Left hindlimb (tissue), 1 donor: ENCODE data around the gene ALPI.

Source experiments
- DNase-seq: peaks from one replicate; pipeline ENCODE4 v3.0.0-alpha.2; 2018

Gene ALPI

DNA sequence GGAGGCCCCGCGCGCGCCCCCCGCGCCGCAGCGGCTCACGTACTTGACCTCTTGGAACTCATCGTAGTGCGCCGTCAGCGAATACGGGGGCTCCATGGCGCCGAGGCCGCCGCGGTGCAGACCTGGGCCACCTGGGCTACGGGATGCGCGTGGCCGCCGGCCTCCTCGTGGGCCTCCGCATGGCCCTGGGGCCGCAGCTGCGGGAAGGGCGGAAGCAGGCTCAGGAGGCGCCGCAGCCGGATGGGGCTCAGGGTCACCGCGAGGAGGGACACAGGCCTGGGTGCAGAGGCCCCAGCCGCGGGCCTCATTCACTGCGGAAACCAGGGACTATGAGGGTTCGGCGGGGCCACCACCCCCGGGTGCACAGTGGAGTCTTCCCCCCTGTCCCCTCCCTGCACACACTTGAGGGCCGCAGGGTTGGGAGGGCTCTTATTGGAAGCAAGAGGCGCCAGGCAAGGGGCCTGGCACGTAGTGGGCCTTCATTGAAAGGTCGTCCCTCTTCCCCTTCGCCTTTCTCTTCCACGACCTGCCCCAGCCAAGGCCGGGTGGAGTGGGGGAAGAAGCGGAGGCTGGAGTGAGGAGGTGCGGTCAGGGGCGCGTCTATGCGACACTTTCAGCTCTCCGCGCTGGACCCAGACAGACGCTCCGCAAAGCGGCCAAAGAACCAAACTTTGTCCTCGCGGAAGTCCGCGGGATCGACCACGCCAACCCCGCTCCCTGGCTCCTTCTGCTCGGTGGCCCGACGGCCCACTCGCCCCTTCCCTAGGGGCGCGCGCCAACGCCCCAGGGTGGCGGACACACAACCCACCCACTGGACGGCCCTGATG lies 30.8 kb downstream of the ALPI start:
- peak; percentile 23 for DNase-seq

DNA sequence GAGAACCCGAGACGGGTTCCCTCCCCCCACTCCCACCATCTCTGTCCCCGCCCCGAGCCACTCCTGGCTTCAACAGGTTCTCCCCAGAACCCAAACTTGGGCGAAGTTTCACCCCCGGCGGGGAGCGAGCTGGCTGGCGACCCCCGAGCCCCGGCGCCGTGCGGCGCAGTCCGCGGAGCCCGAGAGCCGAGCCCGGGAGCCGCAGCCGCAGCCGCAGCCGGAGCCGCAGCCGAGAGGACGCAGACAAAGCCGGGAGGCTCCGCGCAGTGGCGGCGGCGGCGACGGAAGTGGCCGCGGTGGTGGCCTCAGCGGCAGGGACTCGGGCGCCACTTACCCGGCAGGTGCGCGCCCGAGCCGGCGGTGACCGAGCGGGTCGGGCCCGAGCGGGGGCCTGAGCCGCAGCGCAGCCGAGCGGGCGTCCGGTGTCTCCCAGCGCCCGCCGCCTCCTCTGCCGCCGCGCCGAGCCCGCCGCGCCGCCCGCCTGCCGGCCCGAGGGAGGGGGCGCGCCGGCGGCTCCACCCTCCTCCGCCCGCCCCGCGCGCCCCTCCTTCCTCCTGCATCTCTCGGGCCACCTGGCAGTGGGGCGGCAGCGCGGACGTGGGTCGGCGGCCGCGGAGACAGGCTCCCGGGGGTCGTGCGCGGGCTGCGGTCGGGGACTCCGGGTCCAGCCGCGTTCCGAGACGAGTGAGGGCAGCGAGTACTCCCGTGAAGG lies 31.6 kb downstream of the ALPI start, which contains the start of gene ECEL1:
TSS of gene ECEL1 (minus strand) at position 450 of the 712 bp plus-strand sequence. CDS start 1,181 bp downstream, outside the sequence.
- DNase-seq: peak; percentile 25

- peak; percentile 12 for DNase-seq
Measured at GRCh38 chr2:232488097-232488711, 32.3 kb downstream of the ALPI start.

DNA sequence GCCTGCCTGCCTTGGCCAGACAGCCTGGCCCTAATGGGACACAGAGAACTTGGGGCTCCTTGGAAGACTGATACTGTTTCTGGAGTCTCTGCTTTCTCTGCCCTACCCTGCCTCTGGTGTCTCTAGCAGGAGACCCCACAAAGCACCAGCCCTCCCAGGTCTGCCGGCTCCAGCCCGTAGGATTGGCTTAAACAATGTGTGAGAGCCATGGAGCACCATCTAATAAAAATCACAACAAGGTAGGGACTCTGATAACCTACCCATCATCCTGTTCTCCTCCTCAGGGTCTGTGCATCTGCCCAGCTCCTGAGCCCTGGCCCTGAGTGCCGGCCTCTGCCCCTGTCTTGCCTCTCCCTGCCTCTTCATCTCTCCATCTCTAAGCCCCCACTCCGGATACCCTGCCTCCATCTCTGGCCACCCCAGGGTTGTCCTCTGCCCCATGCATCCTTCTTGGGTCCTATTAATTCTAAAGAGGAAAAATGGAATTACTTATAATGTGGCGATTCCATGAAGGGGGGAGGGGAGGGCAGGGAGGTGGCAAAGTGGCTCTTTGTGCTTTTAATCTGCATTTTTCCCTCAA lies 32.9 kb downstream of the ALPI start:
- DNase-seq: peak; percentile 13

DNA sequence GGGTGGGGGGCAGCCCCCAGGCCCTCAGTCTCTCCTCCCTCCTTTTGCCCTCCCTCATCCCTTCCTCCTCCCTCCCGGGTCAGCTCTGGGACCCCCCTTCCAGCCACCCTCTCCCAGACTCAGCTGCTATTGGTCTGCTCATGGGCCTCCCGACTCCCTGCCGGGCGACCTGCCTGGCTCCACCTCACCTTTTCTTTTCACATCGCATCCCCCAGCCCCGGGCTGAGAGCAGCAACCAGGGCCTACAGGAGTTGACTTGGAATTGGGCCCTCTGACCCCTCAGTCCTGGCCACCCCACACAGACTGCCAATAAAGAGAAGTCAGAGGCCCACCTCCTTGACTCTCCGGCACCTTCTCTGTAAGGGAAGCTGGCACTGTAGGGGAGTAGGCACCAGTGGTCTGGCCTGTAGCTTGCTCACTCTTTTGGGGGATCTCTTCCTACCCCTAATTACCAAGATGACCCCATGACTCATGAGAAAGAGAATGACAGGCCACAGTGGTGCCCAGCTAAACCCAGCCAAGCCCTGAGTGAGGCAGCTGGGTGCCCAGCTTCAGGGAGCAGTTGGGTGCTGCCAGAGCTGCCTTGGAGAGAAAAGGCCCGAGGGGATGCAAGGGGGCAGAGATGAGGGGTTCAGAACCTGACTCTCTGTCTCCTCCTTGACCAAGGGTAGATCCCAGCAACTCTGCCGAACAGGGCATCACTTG lies 33.7 kb downstream of the ALPI start:
- peak; percentile 18 for DNase-seq

DNA sequence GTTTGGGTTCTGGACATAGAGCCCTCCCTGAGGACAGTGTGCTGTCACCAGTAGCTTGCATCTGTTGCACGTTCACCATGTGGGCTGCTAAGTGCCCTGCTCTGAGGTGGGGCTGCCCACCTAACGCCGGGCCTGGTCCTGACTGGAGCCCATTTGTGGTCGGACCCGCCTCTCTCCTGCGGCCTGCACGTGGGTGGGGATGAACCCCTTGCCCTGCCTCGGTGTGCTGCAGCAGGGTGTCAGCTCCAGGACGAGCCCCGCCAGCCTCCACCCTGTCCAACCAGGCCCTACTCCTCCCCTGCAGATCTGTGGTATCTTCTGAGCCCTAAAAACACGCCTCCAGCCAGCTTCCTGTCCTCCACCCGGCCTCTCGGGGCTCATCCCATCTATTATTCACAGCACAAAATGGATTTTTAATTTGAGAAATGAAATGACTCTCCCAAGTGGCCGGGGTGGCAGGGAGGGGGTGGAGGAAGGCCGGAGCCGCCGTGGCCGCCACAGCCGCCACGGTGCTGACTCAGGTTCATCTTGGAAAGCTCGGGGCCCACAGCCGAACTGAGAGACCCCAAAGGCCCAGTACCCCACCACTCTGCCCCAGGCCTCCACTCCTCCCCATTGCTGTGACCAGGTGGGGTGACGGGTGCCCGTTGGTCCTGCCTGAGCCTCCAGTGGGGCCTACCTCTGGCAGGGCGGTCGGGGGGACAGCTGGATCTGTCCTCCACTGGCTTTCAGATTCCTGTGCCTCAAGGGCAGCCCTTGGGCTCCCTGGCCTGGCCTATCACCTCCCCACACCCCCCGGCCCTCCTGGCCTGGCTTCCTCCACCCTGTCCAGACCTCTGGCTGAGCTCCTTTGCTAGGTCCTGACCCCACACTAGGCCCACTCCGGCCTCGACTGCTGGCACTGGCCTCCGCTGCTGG lies 34.5 kb downstream of the ALPI start:
- DNase-seq: peak; percentile 29

- DNase-seq: peak; percentile 1
Measured at GRCh38 chr2:232491139-232491780, 35.3 kb downstream of the ALPI start.

GRCh38 chr2:232492236-232492848 lies 36.4 kb downstream of the ALPI start:
- DNase-seq: peak; percentile 7

DNA sequence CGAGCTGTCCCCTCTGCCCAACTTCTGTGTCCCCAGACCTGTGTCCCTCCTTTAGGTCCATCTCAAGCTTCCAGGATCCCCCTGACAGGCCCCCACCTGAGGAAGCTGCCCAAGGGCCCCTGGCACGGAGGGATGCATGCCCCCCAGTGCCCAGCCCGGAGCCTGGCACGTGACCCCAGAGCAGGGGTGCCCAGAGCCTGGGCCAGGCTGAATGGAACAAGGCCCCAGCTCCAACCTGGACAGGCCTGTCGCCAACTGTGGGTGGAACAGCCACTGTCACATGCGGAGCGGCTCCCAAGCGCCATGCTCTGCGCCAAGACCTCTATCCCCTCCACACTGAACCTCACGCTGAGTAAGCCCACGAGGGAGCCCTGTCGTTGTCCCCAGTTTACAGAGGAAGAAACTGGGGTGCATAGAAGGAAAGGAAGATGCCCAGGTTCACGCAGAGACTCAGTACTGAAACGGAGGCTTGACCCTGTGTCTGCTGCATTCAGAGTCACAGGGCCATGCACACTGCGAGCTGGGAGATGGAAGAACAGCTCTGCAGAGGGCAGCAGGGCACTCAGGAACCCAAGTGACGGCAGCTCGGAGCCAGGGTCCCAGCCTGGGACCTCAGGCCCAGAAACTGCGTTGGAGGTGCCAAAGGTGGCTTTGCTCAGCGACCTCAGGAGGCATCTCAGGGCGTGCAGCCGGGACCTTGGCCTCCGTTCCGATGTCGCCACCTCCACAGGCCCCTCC lies 37.2 kb downstream of the ALPI start:
- DNase-seq: peak; percentile 22

GRCh38 chr2:232493701-232494474 lies 37.9 kb downstream of the ALPI start:
- DNase-seq: peak; percentile 6

- DNase-seq: no peak
Measured at GRCh38 chr2:232494542-232494941, 38.6 kb downstream of the ALPI start.

- DNase-seq: no peak
Measured at GRCh38 chr2:232495292-232495691, 39.3 kb downstream of the ALPI start.

DNA sequence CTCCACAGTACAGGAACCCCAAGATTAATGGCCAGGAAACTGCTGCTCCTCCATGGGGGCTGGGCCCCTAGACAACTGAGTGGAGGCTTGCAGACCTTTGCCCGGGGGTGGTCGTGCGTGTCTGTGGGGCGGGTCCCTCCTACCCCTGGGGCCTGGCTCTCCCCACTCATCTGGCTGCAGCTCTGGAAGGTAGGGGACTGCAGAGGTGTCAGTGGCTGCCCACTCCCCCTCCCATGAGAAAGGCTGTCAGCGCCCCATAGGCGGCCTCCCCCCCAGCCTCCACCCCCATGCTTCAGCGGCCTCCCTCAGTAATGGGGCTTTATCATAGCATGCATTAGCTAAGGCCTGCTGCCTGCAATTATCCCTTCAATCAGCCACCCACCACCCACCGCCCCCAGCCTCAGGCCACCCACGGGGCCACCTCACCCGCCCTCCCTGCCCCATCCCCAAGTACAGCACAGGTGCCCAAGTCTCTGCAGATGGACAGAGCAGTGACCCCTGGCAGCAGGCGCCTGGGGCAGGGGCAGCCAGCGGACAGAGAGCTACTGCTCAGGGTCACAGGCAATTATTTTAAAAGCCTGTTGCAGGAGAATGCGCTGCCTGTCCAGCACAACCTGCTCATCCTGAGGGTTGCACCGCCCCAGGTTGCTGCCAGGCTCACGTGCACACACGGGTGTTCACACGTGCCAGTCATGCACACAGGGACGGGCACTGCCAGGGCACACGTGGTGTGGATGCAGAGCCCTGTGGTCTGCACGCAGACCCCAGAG lies 40.7 kb downstream of the ALPI start:
- DNase-seq: no peak

GRCh38 chr2:232497348-232497747 lies 41.4 kb downstream of the ALPI start:
- DNase-seq: no peak

- DNase-seq: no peak
Measured at GRCh38 chr2:232498452-232498851, 42.5 kb downstream of the ALPI start.

DNA sequence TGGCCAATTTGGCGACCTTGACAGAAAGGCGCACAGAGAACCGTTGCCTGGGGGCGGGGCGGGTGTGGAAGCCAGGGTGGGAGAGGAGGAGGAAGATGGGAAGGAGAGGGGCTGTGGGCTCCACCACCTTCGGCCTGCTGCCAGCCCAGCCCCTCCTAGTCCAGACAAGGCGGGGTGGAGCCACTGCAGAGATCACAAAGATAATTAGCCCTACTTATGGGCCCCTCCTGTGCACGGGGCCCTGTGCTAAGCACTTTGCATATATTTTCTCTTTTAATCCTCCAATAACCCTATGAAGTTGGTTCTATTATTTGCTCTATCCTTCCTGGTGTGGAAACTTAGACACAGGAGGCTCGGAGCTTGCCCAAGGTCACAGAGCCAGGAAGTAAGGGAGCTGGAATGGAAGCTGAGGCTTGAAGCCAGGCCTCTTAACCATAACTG lies 45.4 kb downstream of the ALPI start:
- DNase-seq: no peak

DNA sequence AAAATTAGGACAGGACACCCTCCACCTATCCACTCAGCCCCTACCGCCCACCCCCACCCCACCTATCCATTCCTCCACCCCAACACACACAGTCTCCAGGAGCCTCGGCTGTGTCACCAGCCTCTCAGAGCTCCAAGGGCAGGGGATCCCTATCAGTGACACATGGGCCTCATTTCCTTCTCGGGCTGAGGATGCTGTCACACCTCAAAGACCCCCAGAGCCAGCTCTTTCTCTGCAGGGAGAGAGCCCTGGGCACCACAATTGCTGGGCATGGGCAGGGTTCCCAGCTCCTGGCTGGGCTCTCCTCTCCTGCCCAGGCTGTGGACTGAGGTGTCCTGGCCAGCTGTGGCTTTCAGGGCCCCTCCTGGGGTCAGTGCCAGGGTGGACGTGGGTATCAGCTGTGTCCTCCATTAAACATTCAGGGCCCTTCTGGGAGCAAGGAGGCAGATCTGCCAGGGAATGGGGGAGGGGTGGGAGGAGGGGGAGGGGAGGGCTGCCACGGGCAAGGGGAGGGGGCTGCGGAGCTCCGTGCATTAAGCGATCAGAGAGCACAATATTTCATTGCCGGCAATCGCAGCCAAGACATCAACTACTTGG lies 45.9 kb downstream of the ALPI start:
- no peak for DNase-seq

GRCh38 chr2:232502511-232502910 lies 46.6 kb downstream of the ALPI start:
- no peak for DNase-seq
